HG02870 (cell line): ENCODE results near the gene MYO1C.
"Not testable (repeated sequence)": the region's sequence is repeated elsewhere in the genome, so short reads cannot be mapped to it uniquely, and the experiment has no call there.

Experiments
- ATAC-seq: cut with Tn5 transposase; IDR thresholded peaks from one replicate; pipeline ENCODE4 v1.9.1; 2021; ENCODE audit warnings: mild to moderate bottlenecking, moderate library complexity; ENCODE audit not compliant: unreplicated experiment

MYO1C gene

GRCh38 chr17:1434150-1434549, 58.3 kb downstream of the MYO1C start:
- ATAC-seq: no peak

- ATAC-seq: peak; percentile 85
Observed at GRCh38 chr17:1431631-1432104, 60.8 kb downstream of the MYO1C start.

GRCh38 chr17:1423456-1424135, 68.9 kb downstream of the MYO1C start:
- ATAC-seq: no peak

- no peak for ATAC-seq
Observed at GRCh38 chr17:1422885-1423284, 69.6 kb downstream of the MYO1C start.

GRCh38 chr17:1421470-1421869, 71.0 kb downstream of the MYO1C start:
- no peak for ATAC-seq

GRCh38 chr17:1420981-1421380, 71.5 kb downstream of the MYO1C start:
- ATAC-seq: no peak

- ATAC-seq: no peak
Observed at GRCh38 chr17:1420163-1420562, 72.3 kb downstream of the MYO1C start.

- ATAC-seq: not testable (repeated sequence)
Observed at GRCh38 chr17:1418476-1418875, 74.0 kb downstream of the MYO1C start.

- ATAC-seq: no peak
Observed at GRCh38 chr17:1416414-1416813, 76.1 kb downstream of the MYO1C start.

- ATAC-seq: no peak
Observed at GRCh38 chr17:1414634-1415033, 77.9 kb downstream of the MYO1C start.
